Measurements from ENCODE around the gene SEMA4B. TPM values are rescaled to one million over a fixed set of nuclear protein-coding genes. Genes with fewer than 3 reads are reported as not detected.
"Not testable (repeated sequence)": the region's sequence is repeated elsewhere in the genome, so short reads cannot be mapped to it uniquely, and the experiment has no call there.

The SEMA4B gene, protein sequence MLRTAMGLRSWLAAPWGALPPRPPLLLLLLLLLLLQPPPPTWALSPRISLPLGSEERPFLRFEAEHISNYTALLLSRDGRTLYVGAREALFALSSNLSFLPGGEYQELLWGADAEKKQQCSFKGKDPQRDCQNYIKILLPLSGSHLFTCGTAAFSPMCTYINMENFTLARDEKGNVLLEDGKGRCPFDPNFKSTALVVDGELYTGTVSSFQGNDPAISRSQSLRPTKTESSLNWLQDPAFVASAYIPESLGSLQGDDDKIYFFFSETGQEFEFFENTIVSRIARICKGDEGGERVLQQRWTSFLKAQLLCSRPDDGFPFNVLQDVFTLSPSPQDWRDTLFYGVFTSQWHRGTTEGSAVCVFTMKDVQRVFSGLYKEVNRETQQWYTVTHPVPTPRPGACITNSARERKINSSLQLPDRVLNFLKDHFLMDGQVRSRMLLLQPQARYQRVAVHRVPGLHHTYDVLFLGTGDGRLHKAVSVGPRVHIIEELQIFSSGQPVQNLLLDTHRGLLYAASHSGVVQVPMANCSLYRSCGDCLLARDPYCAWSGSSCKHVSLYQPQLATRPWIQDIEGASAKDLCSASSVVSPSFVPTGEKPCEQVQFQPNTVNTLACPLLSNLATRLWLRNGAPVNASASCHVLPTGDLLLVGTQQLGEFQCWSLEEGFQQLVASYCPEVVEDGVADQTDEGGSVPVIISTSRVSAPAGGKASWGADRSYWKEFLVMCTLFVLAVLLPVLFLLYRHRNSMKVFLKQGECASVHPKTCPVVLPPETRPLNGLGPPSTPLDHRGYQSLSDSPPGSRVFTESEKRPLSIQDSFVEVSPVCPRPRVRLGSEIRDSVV
- polyA plus RNA-seq (2012; ENCODE audit: missing spikeins), result 7.3 TPM

DNA sequence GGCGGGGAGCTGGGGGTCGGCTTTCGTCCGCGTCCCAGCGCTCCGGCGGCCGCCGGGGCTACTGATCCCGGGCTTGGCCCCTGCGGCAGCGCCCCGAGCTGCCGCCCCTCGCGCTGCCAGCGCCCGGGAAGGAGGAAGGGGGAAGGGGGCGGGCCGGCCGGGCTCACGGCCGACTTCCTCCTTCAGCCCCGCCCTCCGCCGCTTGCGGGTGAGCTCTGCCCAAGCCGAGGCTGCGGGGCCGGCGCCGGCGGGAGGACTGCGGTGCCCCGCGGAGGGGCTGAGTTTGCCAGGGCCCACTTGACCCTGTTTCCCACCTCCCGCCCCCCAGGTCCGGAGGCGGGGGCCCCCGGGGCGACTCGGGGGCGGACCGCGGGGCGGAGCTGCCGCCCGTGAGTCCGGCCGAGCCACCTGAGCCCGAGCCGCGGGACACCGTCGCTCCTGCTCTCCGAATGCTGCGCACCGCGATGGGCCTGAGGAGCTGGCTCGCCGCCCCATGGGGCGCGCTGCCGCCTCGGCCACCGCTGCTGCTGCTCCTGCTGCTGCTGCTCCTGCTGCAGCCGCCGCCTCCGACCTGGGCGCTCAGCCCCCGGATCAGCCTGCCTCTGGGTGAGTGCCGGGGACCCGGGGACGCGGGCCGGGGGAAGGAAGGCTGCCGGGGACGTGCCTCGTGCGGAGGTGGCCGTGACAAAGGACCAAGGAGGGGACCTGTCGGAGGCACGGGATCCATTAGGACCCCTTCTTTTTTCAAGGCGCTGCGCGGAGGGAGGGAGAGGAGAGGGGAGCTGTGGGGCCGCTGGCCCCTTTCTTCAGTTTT, at the start of gene SEMA4B:
Gene SEMA4B (plus strand): TSS at position 201 of the 814 bp plus-strand sequence. CDS start 249 bp downstream, at position 450.
- FAIRE-seq, result peak; percentile 21
- peak; percentile 97 for DNase-seq (ENCODE audit: insufficient read length)
- peak; percentile 62; the same call in 1 of the 2 replicates for TF ChIP-seq POLR2A (IDR thresholded peaks at IDR 0.05; ENCODE audit: low read depth, low read length)
- no peak for TF ChIP-seq TAF1 (IDR thresholded peaks at IDR 0.05; ENCODE audit: borderline replicate concordance, low read depth, low read length)
- 0 out of 2 replicates have a peak, but pooled peaks have one; percentile 15 for TF ChIP-seq POLR2AphosphoS5 (IDR thresholded peaks at IDR 0.05; ENCODE audit: low read depth, low read length)

DNA sequence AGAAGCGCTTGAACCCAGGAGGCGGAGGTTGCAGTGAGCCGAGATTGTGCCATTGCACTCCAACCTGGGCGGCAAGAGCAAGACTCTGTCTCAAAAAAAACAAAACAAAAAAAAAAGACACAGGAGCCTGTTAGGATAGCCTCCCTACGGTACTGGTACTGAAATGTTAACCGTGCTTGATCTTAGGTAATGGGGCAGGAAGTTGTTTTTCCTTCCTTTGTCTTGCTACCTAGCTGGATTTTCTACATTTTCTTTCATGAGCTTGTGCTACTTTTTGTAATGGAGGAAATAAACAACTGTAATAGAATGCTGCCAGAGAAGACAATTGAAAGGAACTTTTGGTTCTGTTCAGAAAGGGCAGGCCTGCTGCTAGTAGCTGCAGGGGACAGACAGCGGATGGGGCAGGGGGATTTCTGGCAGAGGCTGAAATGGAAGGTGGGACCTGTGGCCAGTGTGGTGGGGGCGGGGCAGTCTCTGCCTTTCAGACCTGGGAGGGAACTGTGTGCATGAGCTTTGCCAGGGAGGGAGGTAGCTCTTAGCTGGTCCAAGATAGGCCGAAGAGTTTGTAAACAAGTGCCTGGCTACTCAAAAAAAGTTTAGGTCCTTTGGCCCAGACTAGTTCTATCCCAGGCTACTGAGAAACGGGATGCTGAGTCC, 49.0 kb upstream of the SEMA4B start:
- TF ChIP-seq POLR2A (IDR thresholded peaks at IDR 0.05; ENCODE audit: low read depth, low read length) (no peak), POLR2AphosphoS5 (IDR thresholded peaks at IDR 0.05; ENCODE audit: low read depth, low read length) (no peak), TAF1 (IDR thresholded peaks at IDR 0.05; ENCODE audit: borderline replicate concordance, low read depth, low read length) (no peak)
- DNase-seq (ENCODE audit: insufficient read length) (no peak), FAIRE-seq (no peak)

DNA sequence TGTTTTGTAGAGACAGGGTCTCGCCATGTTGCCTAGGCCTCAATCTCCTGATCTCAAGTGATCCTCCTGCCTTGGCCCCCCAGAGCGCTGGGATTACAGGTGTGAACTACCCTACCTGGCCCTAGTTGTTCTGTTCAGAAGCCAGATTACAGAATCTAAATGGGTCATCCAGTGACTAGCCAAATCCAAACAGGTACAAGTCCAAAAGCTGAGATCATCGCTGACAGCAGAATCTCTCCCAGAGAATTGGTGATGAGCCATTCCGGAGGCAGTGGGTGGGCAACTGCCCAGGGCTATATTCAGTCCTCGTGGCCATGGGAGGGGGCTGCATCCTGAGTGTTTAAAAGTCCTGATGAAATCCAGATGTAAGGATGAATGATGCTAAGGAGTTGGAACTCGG, 47.5 kb upstream of the SEMA4B start:
- DNase-seq (ENCODE audit: insufficient read length) (no peak), FAIRE-seq (no peak)
- no peak for TF ChIP-seq TAF1 (IDR thresholded peaks at IDR 0.05; ENCODE audit: borderline replicate concordance, low read depth, low read length)
- TF ChIP-seq POLR2AphosphoS5 (IDR thresholded peaks at IDR 0.05; ENCODE audit: low read depth, low read length), result no peak
- no peak for TF ChIP-seq POLR2A (IDR thresholded peaks at IDR 0.05; ENCODE audit: low read depth, low read length)

GRCh38 chr15:90154246-90154645, 46.9 kb upstream of the SEMA4B start:
- FAIRE-seq, result no peak
- DNase-seq (ENCODE audit: insufficient read length), result no peak
- TF ChIP-seq POLR2AphosphoS5 (IDR thresholded peaks at IDR 0.05; ENCODE audit: low read depth, low read length), result no peak

GRCh38 chr15:90154861-90155626, 46.1 kb upstream of the SEMA4B start:
- DNase-seq (ENCODE audit: insufficient read length), result no peak

DNA sequence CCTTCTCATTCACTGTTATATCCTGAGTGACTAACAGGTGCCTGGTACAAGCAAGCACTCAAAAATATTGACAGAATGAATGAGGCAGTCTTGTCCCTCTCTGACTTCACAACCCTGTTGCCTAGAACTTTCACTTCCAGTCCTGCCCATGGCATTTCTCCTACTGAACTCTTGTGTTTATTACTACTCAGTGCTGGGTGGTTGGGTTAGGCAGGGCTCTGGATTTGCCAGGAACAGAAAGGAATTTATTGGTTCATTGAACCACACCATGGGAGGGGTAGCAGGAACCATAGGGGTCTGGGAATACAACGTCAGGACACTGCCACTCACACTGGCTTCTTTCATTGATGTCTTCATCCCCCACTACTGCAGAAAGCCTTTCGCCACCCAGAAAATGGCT, 41.9 kb upstream of the SEMA4B start:
- DNase-seq (ENCODE audit: insufficient read length) (no peak), FAIRE-seq (no peak)
- TF ChIP-seq TAF1 (IDR thresholded peaks at IDR 0.05; ENCODE audit: borderline replicate concordance, low read depth, low read length) (no peak), POLR2AphosphoS5 (IDR thresholded peaks at IDR 0.05; ENCODE audit: low read depth, low read length) (no peak), POLR2A (IDR thresholded peaks at IDR 0.05; ENCODE audit: low read depth, low read length) (no peak)

More at GRCh38 chr15:90154861-90155626, 46.1 kb upstream of the SEMA4B start:
- no peak for FAIRE-seq
- TF ChIP-seq POLR2AphosphoS5 (IDR thresholded peaks at IDR 0.05; ENCODE audit: low read depth, low read length), result no peak
- no peak for TF ChIP-seq TAF1 (IDR thresholded peaks at IDR 0.05; ENCODE audit: borderline replicate concordance, low read depth, low read length)
- TF ChIP-seq POLR2A (IDR thresholded peaks at IDR 0.05; ENCODE audit: low read depth, low read length), result no peak

DNA sequence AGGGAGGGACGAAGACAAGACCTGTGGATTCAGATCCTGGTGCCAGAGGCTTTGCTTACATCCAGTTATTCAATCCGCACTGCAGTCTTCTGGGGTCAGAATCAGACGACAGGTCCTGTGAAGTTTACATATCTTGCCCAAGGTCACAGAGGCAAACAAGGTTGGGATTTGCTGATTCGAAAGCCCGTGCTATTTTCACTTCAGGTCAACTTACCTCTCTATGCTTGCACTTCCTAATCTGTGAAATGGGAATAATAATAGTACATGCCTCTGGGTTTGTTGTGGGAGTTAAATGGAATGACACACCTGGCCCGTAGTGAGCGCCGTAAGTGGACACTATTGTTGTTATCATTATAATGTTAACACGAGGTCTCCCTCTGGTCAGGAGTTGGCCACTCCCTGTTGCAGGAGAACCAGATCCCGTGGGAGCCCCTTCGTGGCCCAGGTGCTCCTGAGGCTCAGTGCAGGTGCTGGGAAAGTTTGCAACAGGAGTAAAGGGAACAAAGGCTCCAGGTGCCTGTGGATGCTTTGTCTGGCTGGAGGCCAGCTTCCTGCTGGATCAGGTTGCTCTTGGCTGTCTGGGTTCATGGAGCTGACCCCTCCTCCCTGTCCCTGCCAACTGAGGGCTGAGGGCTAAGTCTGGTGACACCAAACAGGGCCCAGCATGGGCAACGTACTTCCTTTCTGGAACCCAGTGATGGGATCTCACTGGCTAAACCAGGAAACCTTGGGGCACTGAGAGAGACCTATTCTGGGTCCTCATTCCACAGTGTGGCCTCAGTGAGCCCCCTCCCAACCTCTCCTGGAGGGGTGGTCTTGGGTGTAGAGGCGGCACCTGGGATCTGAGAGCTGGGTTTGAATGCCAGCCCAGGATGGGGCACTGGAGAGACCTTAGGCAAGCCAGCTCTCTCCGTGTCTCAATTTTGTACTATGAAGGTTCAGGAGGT, 40.1 kb upstream of the SEMA4B start:
- TF ChIP-seq TAF1 (IDR thresholded peaks at IDR 0.05; ENCODE audit: borderline replicate concordance, low read depth, low read length) (no peak), POLR2A (IDR thresholded peaks at IDR 0.05; ENCODE audit: low read depth, low read length) (no peak)
- FAIRE-seq, result no peak
- DNase-seq (ENCODE audit: insufficient read length), result no peak

DNA sequence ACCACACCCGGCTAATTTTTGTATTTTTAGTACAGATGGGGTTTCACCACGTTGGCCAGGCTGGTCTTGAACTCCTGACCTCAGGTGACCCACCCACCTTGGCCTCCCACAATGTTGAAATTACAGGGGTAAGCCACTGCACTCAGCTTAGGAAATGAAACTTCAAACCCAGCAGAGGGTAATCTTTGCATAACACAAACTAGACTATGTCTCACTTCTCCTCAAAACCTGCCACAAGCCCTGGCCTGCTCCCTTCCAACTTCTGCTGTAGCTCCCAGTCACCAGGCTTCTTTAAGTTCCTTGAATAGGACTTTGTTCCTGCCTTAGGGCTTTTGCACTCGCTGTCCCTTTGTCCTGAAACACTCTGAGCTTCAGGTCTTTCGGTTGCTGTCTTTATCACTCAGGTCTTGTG, 39.2 kb upstream of the SEMA4B start:
- DNase-seq (ENCODE audit: insufficient read length), result no peak
- FAIRE-seq, result peak; percentile 33
- TF ChIP-seq TAF1 (IDR thresholded peaks at IDR 0.05; ENCODE audit: borderline replicate concordance, low read depth, low read length) (no peak), POLR2AphosphoS5 (IDR thresholded peaks at IDR 0.05; ENCODE audit: low read depth, low read length) (no peak), POLR2A (IDR thresholded peaks at IDR 0.05; ENCODE audit: low read depth, low read length) (no peak)

DNA sequence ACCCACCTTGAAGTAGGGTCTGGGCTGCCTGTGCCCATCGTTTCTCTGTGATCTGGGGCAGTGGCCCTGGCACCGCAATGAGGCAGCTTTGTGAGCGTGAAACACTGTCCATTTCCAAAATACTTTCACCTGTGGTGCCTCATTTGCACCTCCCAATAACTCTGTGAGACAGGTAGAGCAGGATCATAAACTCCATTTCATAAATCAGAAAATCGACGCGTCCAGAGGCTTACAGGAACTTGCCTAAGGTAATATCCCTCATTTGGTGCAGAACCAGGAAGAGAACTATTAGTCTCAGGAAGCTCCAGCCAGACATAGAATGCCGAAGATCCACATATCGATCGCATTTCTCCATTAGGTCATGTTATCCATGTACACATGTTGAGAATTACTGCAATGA, 38.2 kb upstream of the SEMA4B start:
- DNase-seq (ENCODE audit: insufficient read length) (no peak), FAIRE-seq (no peak)
- TF ChIP-seq POLR2AphosphoS5 (IDR thresholded peaks at IDR 0.05; ENCODE audit: low read depth, low read length), result no peak
- TF ChIP-seq POLR2A (IDR thresholded peaks at IDR 0.05; ENCODE audit: low read depth, low read length), result no peak
- no peak for TF ChIP-seq TAF1 (IDR thresholded peaks at IDR 0.05; ENCODE audit: borderline replicate concordance, low read depth, low read length)

- not testable (repeated sequence) for FAIRE-seq
Measured at GRCh38 chr15:90164239-90164638, 36.9 kb upstream of the SEMA4B start.

More at GRCh38 chr15:90164239-90164638, 36.9 kb upstream of the SEMA4B start:
- not testable (repeated sequence) for DNase-seq (ENCODE audit: insufficient read length)

Measured in GM12892 (cell line).